ENCODE measurements around the gene CCDC159.

Gene CCDC159

GRCh38 chr19:11324748-11325389 lies 21.4 kb upstream of the CCDC159 start:
- no peaks in the 10 kb centered on the region for H3F3A ChIP-seq (ENCODE audit: insufficient read depth)
- no peaks in the 10 kb centered on the region for H3K9me2 ChIP-seq (replicated peaks; ENCODE audit: insufficient read depth, low read length)
- no peaks in the 10 kb centered on the region for H4K20me1 ChIP-seq (ENCODE audit: low read depth, low read length)
- H3K4me2 ChIP-seq (ENCODE audit: low read depth, low read length, poor library complexity, severe bottlenecking): no peak overlapping the region
- no peak overlapping the region for H3K9ac ChIP-seq (ENCODE audit: low read length)
- no peak overlapping the region for H3K27ac ChIP-seq (ENCODE audit: low read depth, low read length)
- H3K4me3 ChIP-seq (ENCODE audit: insufficient read depth, low read length, poor library complexity, severe bottlenecking): no peak overlapping the region
- no peaks in the 10 kb centered on the region for H3K36me3 ChIP-seq (ENCODE audit: low read length)
- H3K79me2 ChIP-seq (ENCODE audit: insufficient read depth, low read length): no peaks in the 10 kb centered on the region
- H2AFZ ChIP-seq (ENCODE audit: low read depth, low read length, severe bottlenecking): no peak overlapping the region
- no peaks in the 10 kb centered on the region for H3K27me3 ChIP-seq (ENCODE audit: low read length)
- TF ChIP-seq EZH2phosphoT487 (conservative IDR thresholded peaks at IDR 0.05; ENCODE audit: low read length) (no peak), CTCF (IDR thresholded peaks at IDR 0.05; ENCODE audit: insufficient read depth, low read length, poor library complexity, severe bottlenecking) (no peak)
- H3K9me3 ChIP-seq (ENCODE audit: insufficient read depth, low read length): no peaks in the 10 kb centered on the region

DNA sequence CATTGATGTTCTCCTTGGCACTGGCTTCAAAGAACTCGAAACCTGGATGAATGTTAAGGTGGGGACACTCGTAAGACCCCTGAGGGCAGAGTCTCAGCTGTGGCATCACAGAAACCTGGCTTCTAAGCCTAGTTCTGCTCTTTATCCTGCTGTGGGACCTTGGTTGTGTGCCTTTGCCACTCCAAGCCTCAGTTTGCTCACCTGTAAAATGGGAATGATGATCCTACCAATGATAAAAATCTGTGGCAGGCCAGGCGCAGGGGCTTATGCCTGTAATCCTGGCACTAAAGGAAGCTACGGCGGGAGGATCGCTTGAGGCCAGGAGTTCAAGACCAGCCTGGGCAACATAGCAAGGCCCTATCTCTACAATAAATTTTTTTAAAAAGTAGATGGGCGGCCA lies 20.8 kb upstream of the CCDC159 start:
- Histone ChIP-seq H3K4me2 (ENCODE audit: low read depth, low read length, poor library complexity, severe bottlenecking) (no peak overlapping the region), H3K9me3 (ENCODE audit: insufficient read depth, low read length) (no peaks in the 10 kb centered on the region), H3K4me3 (ENCODE audit: insufficient read depth, low read length, poor library complexity, severe bottlenecking) (no peak overlapping the region), H3K27ac (ENCODE audit: low read depth, low read length) (no peak overlapping the region), H3K9ac (ENCODE audit: low read length) (no peak overlapping the region), H3K36me3 (ENCODE audit: low read length) (no peaks in the 10 kb centered on the region), H3K27me3 (ENCODE audit: low read length) (no peaks in the 10 kb centered on the region), H4K20me1 (ENCODE audit: low read depth, low read length) (no peaks in the 10 kb centered on the region), H3K9me2 (replicated peaks; ENCODE audit: insufficient read depth, low read length) (no peaks in the 10 kb centered on the region), H2AFZ (ENCODE audit: low read depth, low read length, severe bottlenecking) (no peak overlapping the region), H3K79me2 (ENCODE audit: insufficient read depth, low read length) (no peaks in the 10 kb centered on the region), H3F3A (ENCODE audit: insufficient read depth) (no peaks in the 10 kb centered on the region)
- TF ChIP-seq EZH2phosphoT487 (conservative IDR thresholded peaks at IDR 0.05; ENCODE audit: low read length) (no peak), CTCF (IDR thresholded peaks at IDR 0.05; ENCODE audit: insufficient read depth, low read length, poor library complexity, severe bottlenecking) (no peak)

- H3K9ac ChIP-seq (ENCODE audit: low read length): no peak overlapping the region
- H3K4me3 ChIP-seq (ENCODE audit: insufficient read depth, low read length, poor library complexity, severe bottlenecking): no peak overlapping the region
- no peaks in the 10 kb centered on the region for H3K36me3 ChIP-seq (ENCODE audit: low read length)
- no peaks in the 10 kb centered on the region for H3K79me2 ChIP-seq (ENCODE audit: insufficient read depth, low read length)
- no peaks in the 10 kb centered on the region for H3K27me3 ChIP-seq (ENCODE audit: low read length)
- TF ChIP-seq CTCF (IDR thresholded peaks at IDR 0.05; ENCODE audit: insufficient read depth, low read length, poor library complexity, severe bottlenecking) (no peak), EZH2phosphoT487 (conservative IDR thresholded peaks at IDR 0.05; ENCODE audit: low read length) (no peak)
- H3K9me2 ChIP-seq (replicated peaks; ENCODE audit: insufficient read depth, low read length): no peaks in the 10 kb centered on the region
- no peaks in the 10 kb centered on the region for H3F3A ChIP-seq (ENCODE audit: insufficient read depth)
- H3K9me3 ChIP-seq (ENCODE audit: insufficient read depth, low read length): no peaks in the 10 kb centered on the region
- no peaks in the 10 kb centered on the region for H4K20me1 ChIP-seq (ENCODE audit: low read depth, low read length)
- no peak overlapping the region for H3K27ac ChIP-seq (ENCODE audit: low read depth, low read length)
- no peak overlapping the region for H3K4me2 ChIP-seq (ENCODE audit: low read depth, low read length, poor library complexity, severe bottlenecking)
- no peak overlapping the region for H2AFZ ChIP-seq (ENCODE audit: low read depth, low read length, severe bottlenecking)
Observed at GRCh38 chr19:11330127-11330526, 16.2 kb upstream of the CCDC159 start.

All from SU-DHL-6 (cell line).